Adrenal gland (tissue), 5 donors: ENCODE results near the gene LAMA4.

Experiments
- CTCF ChIP-seq, 6 experiments: fragments of 450-650 bp in 4 of 6; fragments of 200-600 bp in 2 of 6; sonication (generic) in 1 of 6; IDR thresholded peaks; 1 replicate in 5 of 6; 2 replicates in 1 of 6; pipeline versions ENCODE4 v1.5.1 to v1.8.0; 2016 to 2021; ENCODE audit warnings: antibody characterized with exemption in 6 of 6, mild to moderate bottlenecking in 2 of 6, moderate library complexity in 1 of 6
- POLR2A ChIP-seq, 2 donors: fragments of 450-650 bp; IDR thresholded peaks; one replicate each; pipeline ENCODE4 v1.6.1; 2017; ENCODE audit warnings: antibody characterized with exemption in 2 of 2, mild to moderate bottlenecking in 2 of 2, moderate library complexity in 1 of 2
- donor health status: DM: no; HTN: no; CAD: no.

DNA sequence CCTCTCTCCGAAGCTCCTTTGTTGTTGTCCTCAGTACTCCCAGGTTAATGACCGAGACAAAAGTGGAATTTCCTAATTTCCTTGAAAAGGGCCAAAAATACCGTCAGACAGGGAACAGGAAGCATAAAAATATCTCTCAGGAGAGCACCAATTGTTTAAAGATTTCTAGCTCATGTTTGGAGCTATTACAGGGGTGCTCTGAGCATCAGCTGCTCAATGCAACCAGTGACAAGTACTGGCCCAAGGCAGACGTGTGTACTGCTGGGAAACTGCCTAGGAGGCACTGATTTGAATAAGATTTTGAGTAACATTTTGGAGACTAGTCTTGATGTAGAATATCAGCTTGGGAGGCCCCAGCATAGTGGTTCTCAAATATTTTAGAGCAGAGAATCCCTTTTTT is 17.3 kb downstream of the LAMA4 start:
- no peak for TF ChIP-seq CTCF (IDR thresholded peaks at IDR 0.05)
- no peak for TF ChIP-seq POLR2A (IDR thresholded peaks at IDR 0.05)
